Fibroblast of lung (primary cell): ENCODE measurements around the gene CYGB.

ENCODE experiments used
- CTCF ChIP-seq, 2 donors: IDR thresholded peaks in 1 of 2; conservative IDR thresholded peaks in 1 of 2; 1 replicate in 1 of 2; 2 replicates in 1 of 2; pipeline ENCODE4 v1.5.1; 2011 to 2012; ENCODE audit warnings: low read length in 2 of 2, control low read depth in 1 of 2, inconsistent platforms in 1 of 2, low read depth in 1 of 2, mild to moderate bottlenecking in 1 of 2
- EZH2 ChIP-seq: IDR thresholded peaks from 2 replicates; pipeline ENCODE4 v1.5.1; 2012; ENCODE audit warnings: low read length, control low read depth, mild to moderate bottlenecking; ENCODE audit errors: missing control alignments

DNA sequence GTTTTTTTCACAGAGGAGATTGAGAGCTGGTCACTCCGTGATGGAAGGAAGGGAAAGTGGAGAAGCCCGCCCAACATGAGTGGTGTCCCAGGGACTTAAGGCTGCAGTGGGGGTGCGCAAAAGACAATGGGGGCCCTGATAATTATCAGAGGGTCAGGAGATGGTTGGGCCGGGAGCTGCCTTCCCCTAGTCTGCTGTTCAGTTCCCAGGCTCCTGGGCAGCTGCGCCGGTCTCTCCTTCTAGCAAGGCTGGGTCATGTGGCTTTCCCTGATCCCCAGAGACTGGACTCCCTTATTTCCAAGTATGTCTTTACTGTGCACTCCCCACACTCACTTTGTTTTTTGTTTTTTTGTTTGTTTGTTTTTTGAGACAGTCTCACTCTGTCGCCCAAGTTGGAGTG lies 16.2 kb downstream of the CYGB start:
- TF ChIP-seq CTCF (conservative IDR thresholded peaks at IDR 0.05 in 1 of 2, IDR thresholded peaks at IDR 0.05 in 1 of 2; ENCODE audit: low read depth in 1 of 2, low read length in 2 of 2) (no peak), EZH2 (no peak)
